OCI-LY7 (cell line): ENCODE data around the gene CCDC89. TPM values are rescaled to one million over a fixed set of nuclear protein-coding genes. Genes with fewer than 3 reads are reported as not detected.

ENCODE experiments used
- BruUV-seq: library from RNA; stranded (reverse); fragments of 400-500 nt; replicated peaks from 2 replicates; lab custom pipeline; 2021; lab: Mats Ljungman, UMichigan
- CTCF ChIA-PET: fragments of 300-600 bp; sonication (Branson Sonifier 250); formaldehyde crosslinking; loops from one replicate; lab custom pipeline; 2022; ENCODE audit warnings: antibody characterized with exemption; ENCODE audit not compliant: unreplicated experiment; lab: Charles Lee
- POLR2A ChIA-PET: fragments of 300-600 bp; sonication (Branson Sonifier 250); formaldehyde crosslinking; loops from one replicate; lab custom pipeline; 2022; ENCODE audit warnings: antibody characterized with exemption; lab: Charles Lee
- DNase-seq: peaks from one replicate; pipeline ENCODE4 v3.0.0-alpha.2; 2015; ENCODE audit warnings: low spot score
- H2AFZ ChIP-seq: fragments of 200-600 bp; sonication (generic), shearing (Covaris generic); 2 replicates; pipeline ENCODE4 v1.6.1; 2014; ENCODE audit warnings: mild to moderate bottlenecking, antibody characterized with exemption, low read length, moderate library complexity
- H3K27ac ChIP-seq: fragments of 200-600 bp; sonication (generic); 2 replicates; pipeline ENCODE4 v1.5.1; 2014; ENCODE audit warnings: mixed run types, low read depth, mild to moderate bottlenecking, moderate library complexity, low read length, inconsistent platforms; ENCODE audit not compliant: poor library complexity, severe bottlenecking
- H3K36me3 ChIP-seq: fragments of 200-600 bp; sonication (generic); 2 replicates; pipeline ENCODE4 v1.6.1; 2014; ENCODE audit warnings: mild to moderate bottlenecking, antibody characterized with exemption, low read length, moderate library complexity, mixed read lengths; ENCODE audit not compliant: insufficient read depth
- H3K4me1 ChIP-seq: fragments of 200-600 bp; sonication (generic); 2 replicates; pipeline ENCODE4 v1.5.1; 2014; ENCODE audit warnings: mild to moderate bottlenecking, low read length; ENCODE audit not compliant: insufficient read depth, poor library complexity, severe bottlenecking
- H3K4me2 ChIP-seq: fragments of 200-600 bp; sonication (generic); 2 replicates; pipeline ENCODE4 v1.6.1; 2014; ENCODE audit warnings: mild to moderate bottlenecking, low read length
- H3K4me3 ChIP-seq: fragments of 200-600 bp; sonication (generic); 2 replicates; pipeline ENCODE4 v1.5.1; 2014; ENCODE audit warnings: mild to moderate bottlenecking, low read depth, low read length; ENCODE audit not compliant: poor library complexity, severe bottlenecking
- H3K79me2 ChIP-seq: fragments of 200-600 bp; sonication (generic); 2 replicates; pipeline ENCODE4 v1.6.1; 2016; ENCODE audit warnings: low read depth, mild to moderate bottlenecking, low read length, moderate library complexity, mixed read lengths; ENCODE audit not compliant: insufficient read depth
- H3K9me2 ChIP-seq: fragments of 200-600 bp; sonication (generic); 2 replicates; pipeline ENCODE4 v1.6.1; 2016; ENCODE audit warnings: mild to moderate bottlenecking, low read length, mixed read lengths; ENCODE audit not compliant: insufficient read depth
- H3K9me3 ChIP-seq: fragments of 200-600 bp; sonication (generic); 2 replicates; pipeline ENCODE4 v1.6.1; 2014; ENCODE audit warnings: mild to moderate bottlenecking, mixed run types, low read length, mixed read lengths
- H4K20me1 ChIP-seq: fragments of 200-600 bp; sonication (generic); 2 replicates; pipeline ENCODE4 v1.6.1; 2014; ENCODE audit warnings: mild to moderate bottlenecking, antibody characterized with exemption, low read length, moderate library complexity, mixed read lengths; ENCODE audit not compliant: insufficient read depth
- EZH2phosphoT487 ChIP-seq: fragments of 200-600 bp; sonication (generic); IDR thresholded peaks from 2 replicates; pipeline ENCODE4 v1.6.1; 2018; ENCODE audit warnings: low read depth, borderline replicate concordance, mild to moderate bottlenecking, mixed run types, antibody characterized with exemption, low read length, moderate library complexity, mixed read lengths
- intact Hi-C: fragments of 100-400 bp; cut with micrococcal nuclease; formaldehyde crosslinking; loops from one replicate; pipeline ENCODE4 v1.10.0; 2022; ENCODE audit not compliant: unreplicated experiment
- total RNA-seq, 2 experiments: library from RNA; depleted of rRNA in 1 of 2; stranded (reverse); fragments of >200 nt in 1 of 2; shearing (Covaris generic) in 1 of 2; gene quantifications; 2 replicates each; pipeline ENCODE4 v1.2.3, GENCODE V29; 2014 to 2022
- TF ChIP-seq, protein P1 (sequence below): fragments of 200-600 bp; sonication (generic); conservative IDR thresholded peaks from 2 replicates; pipeline ENCODE4 v1.5.1; 2014; ENCODE audit warnings: mild to moderate bottlenecking, antibody characterized with exemption, low read length, moderate library complexity, mixed read lengths

The CCDC89 gene
- total RNA-seq, 2 experiments from 2014 or later, result 0.23 TPM; not detected in 1

DNA sequence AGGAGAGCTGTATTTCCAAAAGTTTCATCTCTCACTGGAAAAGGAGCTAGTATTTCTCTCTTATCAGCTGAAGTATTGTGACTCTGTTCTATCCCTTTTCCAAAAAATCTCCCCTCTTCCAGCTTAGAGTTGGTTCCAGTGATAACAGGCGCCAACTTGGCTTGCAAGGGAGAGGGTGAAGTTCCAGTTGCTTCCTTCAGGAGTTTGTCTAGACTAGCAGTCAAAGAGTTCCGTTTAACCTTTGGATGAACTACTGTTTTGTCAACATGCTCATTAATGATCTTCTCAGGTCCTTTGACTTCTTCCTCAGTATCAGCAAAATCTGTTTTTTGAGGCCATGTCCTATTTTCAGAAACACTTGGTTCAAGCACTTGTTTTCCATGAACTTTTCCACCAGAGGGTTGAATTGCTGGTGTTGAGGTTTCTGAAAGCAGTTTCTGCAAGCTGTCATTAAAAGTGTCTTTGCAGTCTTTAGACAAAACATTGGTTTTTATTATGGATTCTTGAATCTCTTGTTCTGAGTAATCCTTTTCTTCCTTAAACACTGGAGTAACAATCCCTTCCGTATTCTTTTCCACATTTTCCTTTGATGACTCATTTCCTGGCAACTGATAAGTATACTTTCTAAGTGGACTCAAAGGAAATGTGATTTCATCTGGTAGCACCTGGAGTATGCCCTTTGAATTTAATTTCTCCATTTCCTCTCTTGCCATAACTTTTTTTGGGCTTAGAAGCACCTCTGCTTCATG is 39.7 kb upstream of the CCDC89 start:
- H3K36me3 ChIP-seq, result no peaks in the 10 kb centered on the region
- H3K4me1 ChIP-seq, result no peaks in the 10 kb centered on the region
- no peaks in the 10 kb centered on the region for H3K79me2 ChIP-seq
- TF ChIP-seq EZH2phosphoT487, result no peak
- TF ChIP-seq, protein P1, sequence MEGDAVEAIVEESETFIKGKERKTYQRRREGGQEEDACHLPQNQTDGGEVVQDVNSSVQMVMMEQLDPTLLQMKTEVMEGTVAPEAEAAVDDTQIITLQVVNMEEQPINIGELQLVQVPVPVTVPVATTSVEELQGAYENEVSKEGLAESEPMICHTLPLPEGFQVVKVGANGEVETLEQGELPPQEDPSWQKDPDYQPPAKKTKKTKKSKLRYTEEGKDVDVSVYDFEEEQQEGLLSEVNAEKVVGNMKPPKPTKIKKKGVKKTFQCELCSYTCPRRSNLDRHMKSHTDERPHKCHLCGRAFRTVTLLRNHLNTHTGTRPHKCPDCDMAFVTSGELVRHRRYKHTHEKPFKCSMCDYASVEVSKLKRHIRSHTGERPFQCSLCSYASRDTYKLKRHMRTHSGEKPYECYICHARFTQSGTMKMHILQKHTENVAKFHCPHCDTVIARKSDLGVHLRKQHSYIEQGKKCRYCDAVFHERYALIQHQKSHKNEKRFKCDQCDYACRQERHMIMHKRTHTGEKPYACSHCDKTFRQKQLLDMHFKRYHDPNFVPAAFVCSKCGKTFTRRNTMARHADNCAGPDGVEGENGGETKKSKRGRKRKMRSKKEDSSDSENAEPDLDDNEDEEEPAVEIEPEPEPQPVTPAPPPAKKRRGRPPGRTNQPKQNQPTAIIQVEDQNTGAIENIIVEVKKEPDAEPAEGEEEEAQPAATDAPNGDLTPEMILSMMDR, result no peak
- no peaks in the 10 kb centered on the region for H3K9me3 ChIP-seq
- H4K20me1 ChIP-seq, result no peaks in the 10 kb centered on the region
- no peak overlapping the region for H3K4me2 ChIP-seq
- DNase-seq, result no peak
- no peak overlapping the region for H2AFZ ChIP-seq
- BruUV-seq, result no TSS peak
- no peak overlapping the region for H3K4me3 ChIP-seq
- intact Hi-C loops, result no loop called here
- H3K9me2 ChIP-seq, result no peaks in the 10 kb centered on the region
- no peak overlapping the region for H3K27ac ChIP-seq
- ChIA-PET POLR2A (interaction anchor here (1.0 to 1.6 kb wide), 2 partner anchors 13 to 15 kb away, joined by 3 to 5 read pairs; no protein-coding TSS in a partner anchor), CTCF (no interaction called here)

DNA sequence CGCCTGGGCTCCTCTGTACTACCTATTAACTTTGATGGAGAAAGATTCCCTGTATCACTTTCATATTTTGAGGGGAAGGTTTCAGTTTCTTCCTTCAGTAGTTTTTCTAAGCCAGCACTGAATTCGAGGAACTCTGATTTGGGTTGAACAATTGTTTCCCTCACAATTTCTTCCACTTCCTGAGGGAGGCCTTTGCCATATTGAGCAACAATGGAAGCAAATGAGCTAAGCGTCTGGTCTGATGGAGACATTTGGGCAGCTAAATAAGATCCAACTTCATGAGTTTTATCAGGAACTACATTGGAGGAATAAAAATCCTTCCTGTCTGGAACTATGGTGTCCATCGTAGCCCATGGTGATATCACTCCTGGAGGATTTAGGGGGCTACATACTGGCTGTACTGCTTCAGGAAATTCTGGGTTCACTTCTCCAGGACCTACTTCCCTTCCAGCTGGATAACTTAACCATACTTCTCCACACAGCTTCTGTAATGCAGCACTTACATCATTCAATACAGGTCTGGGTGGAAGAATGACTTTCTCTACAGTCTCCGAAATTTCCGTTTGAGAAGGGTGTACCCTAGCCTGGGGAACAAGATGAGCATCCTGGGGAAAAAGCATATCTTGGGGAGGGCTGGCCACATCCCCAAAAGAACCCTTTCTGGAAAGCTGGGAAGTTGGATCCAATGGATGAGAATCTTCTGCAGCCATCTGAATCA is 38.9 kb upstream of the CCDC89 start:
- Histone ChIP-seq H4K20me1 (no peaks in the 10 kb centered on the region), H3K27ac (no peak overlapping the region), H3K36me3 (no peaks in the 10 kb centered on the region), H2AFZ (no peak overlapping the region), H3K79me2 (no peaks in the 10 kb centered on the region), H3K4me1 (no peaks in the 10 kb centered on the region), H3K4me3 (no peak overlapping the region), H3K4me2 (no peak overlapping the region), H3K9me3 (no peaks in the 10 kb centered on the region), H3K9me2 (no peaks in the 10 kb centered on the region)
- POLR2A ChIA-PET, result interaction anchor here (0.6 to 1.6 kb wide), 4 partner anchors 14 to 1255 kb away, joined by 3 to 5 read pairs (median 4); no protein-coding TSS in a partner anchor
- TF ChIP-seq, protein P1, result no peak
- no peak for TF ChIP-seq EZH2phosphoT487
- DNase-seq, result no peak
- intact Hi-C loops, result no loop called here
- CTCF ChIA-PET, result no interaction called here
- BruUV-seq, result no TSS peak
